Eye (tissue), 1 donor: Measurements from ENCODE around the gene UTP4.
"Not testable (repeated sequence)": the region's sequence is repeated elsewhere in the genome, so short reads cannot be mapped to it uniquely, and the experiment has no call there.

Experiments
- DNase-seq: peaks from one replicate; pipeline ENCODE4 v3.0.0-alpha.2; 2015

The UTP4 gene

GRCh38 chr16:69131839-69132423, 518 bp upstream of the UTP4 start:
- DNase-seq: peak; percentile 92

GRCh38 chr16:69133373-69133954, 1.0 kb downstream of the UTP4 start:
- DNase-seq: no peak

DNA sequence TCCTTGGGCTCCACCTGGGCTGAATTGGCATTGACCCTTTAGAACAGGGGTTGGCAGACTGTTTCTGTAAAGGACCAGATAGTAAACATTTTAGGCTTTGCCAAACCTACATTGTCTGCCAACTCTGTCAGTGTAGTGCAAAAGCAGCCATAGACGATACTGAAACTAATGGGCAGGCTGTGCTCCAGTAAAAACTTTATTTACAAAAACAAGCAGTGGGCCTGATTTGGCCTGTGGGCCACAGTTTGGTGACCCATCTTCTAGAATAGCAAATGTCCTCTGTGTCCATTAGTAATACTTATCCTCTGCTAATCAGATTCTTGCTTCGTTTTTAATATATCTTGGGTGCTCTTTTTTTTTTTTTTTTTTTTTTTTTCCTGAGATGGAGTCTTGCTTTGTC, 6.2 kb downstream of the UTP4 start:
- DNase-seq: no peak

- not testable (repeated sequence) for DNase-seq
These were observed 7.0 kb downstream of the UTP4 start for GRCh38 chr16:69139464-69139863.

DNA sequence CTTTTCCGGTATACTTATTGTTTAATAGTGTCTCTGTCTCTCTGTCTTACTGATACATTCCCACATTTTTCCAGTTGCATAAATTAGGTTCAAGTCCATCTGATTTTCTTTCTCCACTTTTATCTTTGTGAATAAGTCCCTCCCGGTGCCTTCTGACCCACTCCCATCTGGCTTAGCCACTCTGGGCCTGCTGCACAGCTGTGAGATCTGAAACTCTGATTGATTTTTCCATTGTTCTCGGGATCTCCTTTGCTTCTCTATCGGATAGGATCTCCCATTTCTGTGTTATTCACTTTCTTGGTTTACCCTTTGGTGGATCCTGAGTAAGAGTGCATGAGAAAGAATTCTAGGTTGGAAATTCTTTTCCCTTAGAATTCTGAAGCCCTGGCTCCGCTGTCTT, 8.6 kb downstream of the UTP4 start:
- DNase-seq: peak; percentile 42

- DNase-seq: no peak
These were observed 9.5 kb downstream of the UTP4 start for GRCh38 chr16:69141936-69142335.

- no peak for DNase-seq
These were observed 10.7 kb downstream of the UTP4 start for GRCh38 chr16:69143116-69143515.

DNA sequence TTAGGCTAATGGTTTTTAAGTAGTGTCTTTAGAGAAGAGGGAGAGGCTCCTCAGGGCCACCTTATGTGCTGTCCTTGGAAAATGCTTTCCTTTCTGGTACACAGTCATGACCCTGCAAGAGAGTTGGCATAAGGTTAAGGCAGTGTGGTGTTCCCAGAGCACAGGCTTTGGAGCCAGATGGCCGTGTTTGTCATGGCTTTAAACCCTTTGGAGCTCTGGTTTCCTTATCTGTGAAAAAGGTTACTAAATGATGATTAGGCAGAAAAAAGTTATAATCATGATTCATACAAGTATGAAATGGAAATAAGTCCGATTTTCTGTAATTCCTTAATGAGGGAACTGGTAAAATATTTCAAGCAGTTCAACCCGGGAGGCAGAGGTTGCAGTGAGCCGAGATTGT, 13.2 kb downstream of the UTP4 start:
- no peak for DNase-seq

DNA sequence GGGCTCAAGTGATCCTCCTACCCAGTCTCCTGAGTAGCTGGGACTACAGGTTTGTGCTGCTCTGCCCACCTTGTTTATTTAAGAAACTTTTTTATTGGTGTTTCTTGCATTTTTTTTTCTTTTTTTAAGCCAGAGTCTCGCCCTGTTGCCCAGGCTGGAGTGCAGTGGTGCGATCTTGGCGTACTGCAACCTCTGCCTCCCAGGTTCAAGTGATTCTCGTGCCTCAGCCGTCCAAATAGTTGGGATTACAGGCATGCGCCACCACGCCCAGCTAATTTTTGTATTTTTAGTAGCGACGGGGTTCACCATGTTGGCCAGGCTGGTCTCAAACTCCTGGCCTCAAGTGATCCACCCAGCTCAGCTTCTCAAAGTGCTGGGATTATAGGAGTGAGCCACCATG, 17.2 kb downstream of the UTP4 start:
- DNase-seq: not testable (repeated sequence)

DNA sequence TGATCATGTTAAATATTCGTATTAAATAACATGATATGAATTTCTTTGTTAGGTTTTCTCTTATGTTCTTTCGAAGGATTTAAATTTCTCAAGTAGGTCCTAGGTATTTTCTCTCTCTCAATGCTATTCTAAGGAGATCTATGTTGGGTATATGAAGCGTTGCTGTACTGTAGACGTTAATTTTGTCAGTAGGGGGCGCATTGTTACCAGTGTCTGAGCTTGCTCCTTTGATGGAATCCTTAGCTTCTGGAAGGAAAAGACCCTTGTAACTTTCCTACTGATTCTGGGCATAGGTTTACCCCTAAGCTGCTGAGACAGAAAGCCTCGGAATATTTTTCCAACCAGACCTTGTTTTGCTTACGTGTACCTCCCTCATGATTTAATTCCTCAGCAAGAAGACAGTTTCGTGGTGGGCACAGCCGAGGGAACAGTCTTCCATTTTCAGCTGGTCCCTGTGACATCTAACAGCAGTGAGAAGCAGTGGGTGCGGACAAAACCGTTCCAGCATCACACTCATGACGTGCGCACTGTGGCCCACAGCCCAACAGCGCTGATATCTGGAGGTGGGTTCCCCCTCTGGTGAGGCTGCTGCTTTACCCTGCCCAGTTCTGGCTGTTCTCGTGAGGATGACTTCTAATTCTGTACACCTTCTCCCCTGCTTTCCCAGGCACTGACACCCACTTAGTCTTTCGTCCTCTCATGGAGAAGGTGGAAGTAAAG, 17.9 kb downstream of the UTP4 start:
- DNase-seq: peak; percentile 95

DNA sequence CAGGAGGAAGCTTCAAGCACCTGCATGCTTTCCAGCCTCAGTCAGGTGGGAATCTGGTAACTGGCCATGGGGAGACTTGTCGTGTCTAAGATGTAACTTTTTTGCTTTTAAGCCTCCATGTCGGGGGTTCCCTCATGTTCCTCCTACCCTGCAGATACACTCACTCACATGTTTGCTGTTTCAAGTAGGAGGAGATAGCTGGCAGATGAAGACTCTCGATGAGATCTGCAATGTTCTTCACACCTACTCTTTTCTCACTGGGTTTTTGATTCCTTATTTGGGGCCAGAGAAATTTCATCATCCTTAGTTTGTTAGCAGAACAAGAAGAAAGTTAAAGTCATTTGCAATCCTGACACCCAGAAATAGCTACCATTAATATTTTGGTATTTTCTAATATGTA, 24.7 kb downstream of the UTP4 start:
- no peak for DNase-seq

DNA sequence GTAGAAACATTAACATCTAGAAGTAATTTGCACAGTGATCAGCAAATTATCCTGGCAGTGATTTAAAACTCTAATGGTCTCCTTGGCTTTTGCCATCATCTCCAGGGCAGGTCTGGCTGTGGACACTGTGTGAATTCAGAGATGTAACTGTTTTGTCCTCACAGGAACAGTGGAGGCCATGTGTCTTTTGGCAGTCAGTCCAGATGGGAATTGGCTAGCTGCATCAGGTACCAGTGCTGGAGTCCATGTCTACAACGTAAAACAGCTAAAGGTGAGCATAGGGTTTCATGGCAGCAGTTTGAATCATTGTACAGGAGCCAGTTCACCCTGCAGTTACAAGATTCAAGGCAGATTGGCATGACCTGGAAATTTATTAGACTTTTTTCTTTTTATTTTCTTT, 27.7 kb downstream of the UTP4 start:
- DNase-seq: no peak

DNA sequence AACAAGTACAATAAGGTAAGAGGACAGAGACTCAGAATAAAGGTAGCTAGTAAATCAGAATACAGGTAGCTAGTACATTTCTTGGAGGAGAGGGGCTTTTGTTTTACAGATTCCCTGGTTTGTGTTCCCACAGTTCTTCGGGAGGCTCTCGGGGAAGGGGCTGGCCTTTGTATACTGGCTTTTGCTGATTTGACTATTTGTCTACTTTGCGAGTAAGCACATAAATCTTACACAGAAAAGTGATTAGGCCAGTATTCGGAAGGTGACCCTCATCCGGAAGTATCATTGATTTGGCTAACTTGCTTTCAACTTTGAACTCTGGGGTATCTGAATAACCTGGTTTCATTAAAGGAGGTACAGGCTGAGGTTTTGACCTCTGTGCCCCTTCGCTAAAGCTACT, 33.1 kb downstream of the UTP4 start:
- DNase-seq: no peak

DNA sequence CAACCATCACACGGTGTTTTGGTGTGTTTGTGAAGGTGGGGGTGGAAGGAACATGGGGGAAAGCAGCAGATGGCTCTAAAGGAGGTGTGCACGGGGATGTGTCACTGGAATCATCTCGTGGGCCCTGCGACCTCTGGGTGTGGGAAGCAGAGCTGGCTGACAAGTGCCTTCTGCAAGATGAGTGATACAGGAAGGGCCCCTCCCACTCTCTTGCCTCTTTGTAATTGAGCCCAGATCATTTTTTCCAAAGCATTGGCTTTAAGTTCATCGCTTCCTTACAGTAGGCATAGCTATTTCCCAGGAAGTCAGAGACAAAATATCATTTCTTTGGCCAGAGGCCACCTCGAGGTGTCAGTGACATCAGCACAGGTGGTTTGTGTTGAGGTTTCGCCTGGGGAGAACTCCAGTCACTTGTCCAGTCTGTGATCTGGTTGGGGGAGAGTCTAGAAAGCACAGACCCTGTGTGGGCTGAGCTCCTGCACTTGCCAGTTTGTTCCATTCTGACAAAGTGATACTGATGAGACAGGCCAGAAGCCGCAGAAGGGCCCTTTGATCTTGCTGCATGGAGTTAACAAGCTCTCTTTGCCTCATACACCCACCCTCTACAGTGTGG, 33.9 kb downstream of the UTP4 start:
- DNase-seq: no peak

- DNase-seq: no peak
These were observed 34.8 kb downstream of the UTP4 start for GRCh38 chr16:69166946-69167930.

DNA sequence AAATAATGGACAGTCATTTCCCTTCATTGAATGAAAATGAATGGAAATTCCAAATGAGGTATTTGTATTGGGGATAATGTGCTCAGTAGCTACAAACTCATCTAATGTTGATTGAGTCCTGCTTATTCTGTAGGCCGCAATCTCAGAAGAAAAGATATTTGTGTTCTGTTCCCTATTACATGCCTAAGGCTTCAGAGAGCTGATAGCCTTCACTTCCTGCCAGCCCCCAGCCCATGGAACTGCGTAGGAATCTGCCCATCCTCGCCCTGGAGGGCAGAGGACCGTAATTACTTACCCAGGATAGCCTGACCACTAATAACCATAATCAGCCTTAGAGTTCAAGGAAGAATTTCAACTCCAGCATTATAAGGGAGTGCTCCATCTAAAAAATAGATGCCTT, 36.6 kb downstream of the UTP4 start:
- DNase-seq: no peak

DNA sequence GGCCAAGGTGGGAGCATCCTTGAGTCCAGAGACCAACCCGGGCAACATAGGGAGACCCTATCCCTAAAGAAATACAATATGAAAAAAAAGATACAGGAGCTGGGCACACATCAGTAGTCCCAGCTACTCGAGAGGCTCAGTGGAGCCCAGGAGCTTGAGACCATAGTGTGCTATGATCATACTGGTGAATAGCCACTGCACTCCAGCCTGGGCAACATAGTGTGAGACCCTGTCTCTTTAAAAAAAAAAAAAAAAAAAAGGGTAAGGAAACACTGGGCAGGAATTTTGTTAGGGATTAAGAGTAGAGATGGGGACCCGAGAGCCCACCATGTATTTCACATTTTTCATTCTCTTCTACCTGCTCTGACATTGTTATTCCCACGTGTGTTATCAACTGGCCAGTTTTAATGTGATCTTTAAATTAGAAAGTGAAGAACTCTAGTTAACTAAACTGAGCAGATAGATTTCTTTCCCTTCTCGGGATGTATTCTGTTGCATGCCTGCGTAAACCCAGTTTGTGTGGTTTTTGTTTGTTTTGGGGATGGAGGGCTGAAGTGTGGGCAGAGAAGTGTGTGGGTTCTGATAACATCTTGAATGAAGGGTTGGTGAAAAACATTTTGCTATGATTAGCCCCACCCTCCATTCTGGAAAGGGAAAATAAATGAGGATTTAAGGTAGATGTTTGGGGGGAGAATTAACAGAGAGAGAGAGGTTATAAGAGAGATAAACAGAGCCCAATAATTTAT, 37.3 kb downstream of the UTP4 start:
- no peak for DNase-seq

DNA sequence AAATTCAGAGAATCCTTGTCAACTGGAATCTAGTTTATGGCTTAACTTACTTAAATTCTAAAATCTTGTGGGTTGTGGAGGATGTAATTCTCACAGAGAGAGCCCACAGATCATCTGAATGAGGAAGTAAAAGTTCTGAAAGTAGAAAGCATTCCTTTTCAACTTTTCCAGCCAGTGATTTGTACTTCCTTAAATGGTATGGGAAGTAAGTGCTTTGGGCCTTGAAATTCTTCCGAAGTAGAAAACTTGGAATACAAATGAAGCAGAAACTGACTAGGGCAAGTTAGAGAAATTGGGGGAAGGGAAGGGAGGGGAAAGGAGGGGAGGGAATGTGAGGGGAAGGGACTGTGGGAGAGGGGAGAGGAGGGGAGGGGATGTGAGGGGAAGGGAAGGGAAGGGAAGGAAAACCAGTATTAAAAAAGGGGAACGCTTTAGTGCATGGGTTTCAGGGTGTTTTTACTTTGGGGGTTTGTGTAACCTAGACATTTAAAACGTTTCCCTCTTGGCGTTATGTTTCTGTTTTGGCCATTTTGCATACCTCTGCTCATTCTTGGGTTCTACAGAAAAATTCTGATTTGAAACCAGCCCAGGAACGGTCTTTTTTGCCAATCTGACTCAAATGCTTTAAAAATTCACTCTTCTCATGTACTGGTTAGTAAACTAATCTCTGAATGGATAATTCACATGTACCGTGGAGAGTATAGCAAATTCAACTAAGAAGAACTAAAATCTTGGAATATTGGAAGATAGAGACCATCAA, 39.1 kb downstream of the UTP4 start:
- peak; percentile 26 for DNase-seq

GRCh38 chr16:69176033-69176800, 43.8 kb downstream of the UTP4 start:
- no peak for DNase-seq

DNA sequence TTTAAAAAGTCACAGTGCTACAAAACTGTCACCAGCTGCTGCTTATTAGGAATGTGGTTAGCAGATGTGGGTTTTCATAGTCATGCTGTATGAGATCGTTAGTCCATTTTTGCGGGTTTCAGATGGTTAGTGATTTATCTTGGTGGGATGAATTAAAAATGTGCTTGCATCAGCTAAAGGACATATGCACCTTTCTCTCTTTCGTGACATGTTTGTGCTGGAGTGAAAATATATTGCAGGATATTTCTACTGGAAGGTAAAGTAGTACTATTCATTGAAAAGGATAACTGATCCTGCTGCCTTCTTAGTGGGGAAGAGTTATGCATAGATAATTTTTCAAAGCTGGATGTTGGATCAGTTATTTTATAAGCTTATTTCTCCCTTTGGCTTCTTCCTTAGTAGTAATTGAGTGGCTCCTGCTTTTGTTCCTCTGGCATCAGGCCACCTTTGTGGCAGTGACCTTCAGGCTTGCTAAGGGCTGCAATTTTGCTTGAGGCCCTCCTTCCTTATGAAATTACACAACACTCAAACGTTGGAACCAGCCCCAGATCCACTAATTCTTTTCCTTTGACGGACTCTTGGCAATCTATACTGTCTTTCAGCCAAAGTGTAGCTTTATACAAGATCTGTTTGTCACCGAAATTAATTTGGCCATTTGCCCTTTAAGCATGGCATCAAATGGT, 47.0 kb downstream of the UTP4 start:
- DNase-seq: peak; percentile 74
